ENCODE data around the gene COL1A2.

Gene COL1A2

DNA sequence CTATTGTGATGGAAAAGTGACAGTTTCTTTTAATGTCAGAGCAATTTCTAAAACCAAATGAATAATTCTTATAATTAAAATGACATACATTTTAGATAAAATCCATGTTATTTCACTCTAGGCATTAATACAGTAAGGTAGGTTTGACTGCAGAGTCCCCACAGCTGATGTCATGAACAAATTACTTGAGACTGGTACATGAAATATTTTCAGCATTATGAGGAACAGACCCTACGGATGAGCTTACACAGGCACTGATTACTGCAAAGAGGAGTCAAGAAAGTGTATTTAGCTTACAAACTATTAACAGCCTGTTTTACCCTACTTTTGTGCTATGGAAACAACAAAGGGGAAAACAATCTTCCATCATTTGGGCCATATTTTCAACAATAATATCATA, 8.9 kb downstream of the COL1A2 start:
- Histone ChIP-seq H2BK15ac (ENCODE audit: low read length) (no peak overlapping the region), H3K18ac (ENCODE audit: low read length) (no peak overlapping the region), H2BK5ac (ENCODE audit: low read length) (no peak overlapping the region), H2AK5ac (ENCODE audit: low read depth, low read length) (no peak overlapping the region), H3K4me1 (ENCODE audit: control insufficient read depth in 2 of 2, insufficient read depth in 1 of 2, low read depth in 1 of 2, low read length in 2 of 2) (no peaks in the 10 kb centered on the region), H4K8ac (ENCODE audit: low read depth, low read length) (no peak overlapping the region), H3K23ac (ENCODE audit: low read depth, low read length, poor library complexity) (no peak overlapping the region), H3K79me1 (ENCODE audit: low read depth, low read length) (no peaks in the 10 kb centered on the region), H3K36me3 (replicated peaks in 1 of 2; ENCODE audit: control insufficient read depth in 2 of 2, insufficient read depth in 2 of 2, low read length in 2 of 2) (peaks cover 0 to 9% of the 10 kb centered on the region in 2 donors), H3K4me2 (ENCODE audit: insufficient read depth, low read length, poor library complexity, severe bottlenecking) (no peak overlapping the region), H3K4me3 (ENCODE audit: low read length in 2 of 2) (no peak overlapping the region), H2AFZ (ENCODE audit: low read length) (no peak overlapping the region), H3K27ac (replicated peaks; ENCODE audit: low read length) (no peak overlapping the region), H3K9me3 (replicated peaks in 1 of 2; ENCODE audit: control insufficient read depth in 2 of 2, insufficient read depth in 1 of 2, low read depth in 1 of 2, low read length in 2 of 2) (no peaks in the 10 kb centered on the region), H3K9ac (ENCODE audit: low read depth, low read length, poor library complexity) (no peak overlapping the region), H2BK12ac (ENCODE audit: low read length) (no peak overlapping the region), H3K4ac (ENCODE audit: low read length) (no peak overlapping the region), H2BK120ac (ENCODE audit: low read depth, low read length) (no peak overlapping the region), H3K27me3 (ENCODE audit: control insufficient read depth in 3 of 3, insufficient read depth in 3 of 3, low read depth in 1 of 3, low read length in 3 of 3) (no peaks in the 10 kb centered on the region), H4K91ac (ENCODE audit: low read depth, low read length, poor library complexity) (no peak overlapping the region), H3K14ac (ENCODE audit: low read length) (no peak overlapping the region)
- DNase-seq (ENCODE audit: low spot score) = no peak
- WGBS, 2 donors (ENCODE audit: extremely low coverage in 2 of 2, insufficient read length in 2 of 2, insufficient replicate concordance in 1 of 2) = no CpG with 5 or more reads among the region's 1 CpG

DNA sequence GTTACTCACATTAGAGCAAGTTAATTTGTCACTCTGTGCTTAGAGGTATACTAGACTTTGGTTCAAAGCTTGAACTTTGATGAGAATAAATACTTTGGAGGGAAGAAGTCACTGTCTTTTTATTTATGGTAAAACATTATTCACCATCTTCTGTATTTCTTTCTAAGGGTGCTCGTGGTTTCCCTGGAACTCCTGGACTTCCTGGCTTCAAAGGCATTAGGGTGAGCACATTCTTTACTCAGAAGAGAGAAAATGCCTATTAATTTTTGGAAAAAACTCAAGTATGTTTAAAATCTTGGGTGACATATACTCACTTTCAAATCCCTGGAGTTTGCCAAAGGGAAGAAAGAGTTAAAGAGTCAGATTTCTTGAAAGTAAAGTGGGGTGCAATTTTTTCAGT, 10.8 kb downstream of the COL1A2 start:
- Histone ChIP-seq H3K27ac (replicated peaks; ENCODE audit: low read length) (no peak overlapping the region), H2AFZ (ENCODE audit: low read length) (no peak overlapping the region), H3K4me2 (ENCODE audit: insufficient read depth, low read length, poor library complexity, severe bottlenecking) (no peak overlapping the region), H3K9ac (ENCODE audit: low read depth, low read length, poor library complexity) (no peak overlapping the region), H4K8ac (ENCODE audit: low read depth, low read length) (no peak overlapping the region), H3K4me1 (ENCODE audit: control insufficient read depth in 2 of 2, insufficient read depth in 1 of 2, low read depth in 1 of 2, low read length in 2 of 2) (no peaks in the 10 kb centered on the region), H3K79me1 (ENCODE audit: low read depth, low read length) (no peaks in the 10 kb centered on the region), H3K4ac (ENCODE audit: low read length) (no peak overlapping the region), H2BK12ac (ENCODE audit: low read length) (no peak overlapping the region), H3K23ac (ENCODE audit: low read depth, low read length, poor library complexity) (no peak overlapping the region), H3K18ac (ENCODE audit: low read length) (no peak overlapping the region), H4K91ac (ENCODE audit: low read depth, low read length, poor library complexity) (no peak overlapping the region), H3K9me3 (replicated peaks in 1 of 2; ENCODE audit: control insufficient read depth in 2 of 2, insufficient read depth in 1 of 2, low read depth in 1 of 2, low read length in 2 of 2) (no peaks in the 10 kb centered on the region), H2BK120ac (ENCODE audit: low read depth, low read length) (no peak overlapping the region), H2AK5ac (ENCODE audit: low read depth, low read length) (no peak overlapping the region), H3K14ac (ENCODE audit: low read length) (no peak overlapping the region), H3K36me3 (replicated peaks in 1 of 2; ENCODE audit: control insufficient read depth in 2 of 2, insufficient read depth in 2 of 2, low read length in 2 of 2) (peaks cover 2 to 13% of the 10 kb centered on the region in 2 donors), H3K4me3 (ENCODE audit: low read length in 2 of 2) (no peak overlapping the region), H2BK5ac (ENCODE audit: low read length) (no peak overlapping the region), H3K27me3 (ENCODE audit: control insufficient read depth in 3 of 3, insufficient read depth in 3 of 3, low read depth in 1 of 3, low read length in 3 of 3) (no peaks in the 10 kb centered on the region), H2BK15ac (ENCODE audit: low read length) (no peak overlapping the region)
- WGBS, 2 donors (ENCODE audit: extremely low coverage in 2 of 2, insufficient read length in 2 of 2, insufficient replicate concordance in 1 of 2) = no CpG with 5 or more reads among the region's 1 CpG
- no peak for DNase-seq (ENCODE audit: low spot score)

DNA sequence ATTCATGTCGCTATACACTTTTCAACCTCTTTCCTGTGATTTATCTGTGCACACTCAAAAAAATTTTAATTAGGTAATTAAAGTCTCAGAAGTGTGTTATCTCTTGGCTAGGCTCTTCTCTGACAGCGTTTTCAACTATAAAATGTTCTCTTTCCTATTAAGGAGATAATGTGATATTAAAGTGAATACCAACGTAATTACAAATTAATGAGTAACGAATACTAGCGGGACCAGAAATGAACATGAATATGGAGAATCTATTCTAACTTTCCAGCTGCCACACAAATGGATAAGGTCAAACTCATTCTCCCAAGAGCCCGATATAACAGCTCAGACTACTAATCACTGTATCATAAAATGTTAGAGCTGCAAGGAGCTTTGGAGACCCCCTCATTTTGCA, 12.0 kb downstream of the COL1A2 start:
- Histone ChIP-seq H2AFZ (ENCODE audit: low read length) (no peak overlapping the region), H3K27ac (replicated peaks; ENCODE audit: low read length) (no peak overlapping the region), H3K4me2 (ENCODE audit: insufficient read depth, low read length, poor library complexity, severe bottlenecking) (no peak overlapping the region), H3K36me3 (replicated peaks in 1 of 2; ENCODE audit: control insufficient read depth in 2 of 2, insufficient read depth in 2 of 2, low read length in 2 of 2) (peaks cover 2 to 13% of the 10 kb centered on the region in 2 donors), H2BK12ac (ENCODE audit: low read length) (no peak overlapping the region), H3K9me3 (replicated peaks in 1 of 2; ENCODE audit: control insufficient read depth in 2 of 2, insufficient read depth in 1 of 2, low read depth in 1 of 2, low read length in 2 of 2) (no peaks in the 10 kb centered on the region), H2BK120ac (ENCODE audit: low read depth, low read length) (no peak overlapping the region), H4K8ac (ENCODE audit: low read depth, low read length) (no peak overlapping the region), H3K27me3 (ENCODE audit: control insufficient read depth in 3 of 3, insufficient read depth in 3 of 3, low read depth in 1 of 3, low read length in 3 of 3) (no peaks in the 10 kb centered on the region), H3K14ac (ENCODE audit: low read length) (no peak overlapping the region), H3K4me1 (ENCODE audit: control insufficient read depth in 2 of 2, insufficient read depth in 1 of 2, low read depth in 1 of 2, low read length in 2 of 2) (no peaks in the 10 kb centered on the region), H3K9ac (ENCODE audit: low read depth, low read length, poor library complexity) (no peak overlapping the region), H2AK5ac (ENCODE audit: low read depth, low read length) (no peak overlapping the region), H2BK5ac (ENCODE audit: low read length) (no peak overlapping the region), H3K4me3 (ENCODE audit: low read length in 2 of 2) (no peak overlapping the region), H3K79me1 (ENCODE audit: low read depth, low read length) (no peaks in the 10 kb centered on the region), H2BK15ac (ENCODE audit: low read length) (no peak overlapping the region), H3K4ac (ENCODE audit: low read length) (no peak overlapping the region), H3K18ac (ENCODE audit: low read length) (no peak overlapping the region), H4K91ac (ENCODE audit: low read depth, low read length, poor library complexity) (no peak overlapping the region), H3K23ac (ENCODE audit: low read depth, low read length, poor library complexity) (no peak overlapping the region)
- no peak for DNase-seq (ENCODE audit: low spot score)
- no CpG with 5 or more reads among the region's 6 CpGs for WGBS, 2 donors (ENCODE audit: extremely low coverage in 2 of 2, insufficient read length in 2 of 2, insufficient replicate concordance in 1 of 2)

DNA sequence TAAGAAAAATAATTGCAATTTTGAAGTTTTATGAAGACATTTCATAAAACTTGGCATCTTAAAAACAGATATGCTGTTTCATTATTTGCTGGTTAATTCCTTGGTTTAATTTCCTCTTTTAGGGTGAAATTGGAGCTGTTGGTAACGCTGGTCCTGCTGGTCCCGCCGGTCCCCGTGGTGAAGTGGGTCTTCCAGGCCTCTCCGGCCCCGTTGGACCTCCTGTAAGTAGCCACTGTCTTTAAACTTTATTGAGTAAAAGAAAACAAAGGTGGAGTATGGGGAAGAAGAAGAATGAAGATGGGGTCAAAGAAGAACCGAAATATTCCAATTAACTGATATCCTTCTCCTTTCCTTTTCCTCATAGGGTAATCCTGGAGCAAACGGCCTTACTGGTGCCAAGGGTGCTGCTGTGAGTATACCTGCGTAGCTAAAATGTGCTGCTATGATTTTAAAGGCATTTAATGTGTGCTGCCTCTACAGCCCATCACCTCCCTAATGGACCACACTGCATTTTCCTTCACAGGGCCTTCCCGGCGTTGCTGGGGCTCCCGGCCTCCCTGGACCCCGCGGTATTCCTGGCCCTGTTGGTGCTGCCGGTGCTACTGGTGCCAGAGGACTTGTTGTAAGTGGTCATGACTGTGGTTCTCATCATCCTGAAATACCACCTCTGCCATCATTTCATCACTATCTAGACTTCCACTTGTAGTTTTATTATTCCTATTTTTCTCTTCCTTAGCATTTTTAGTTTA, 14.7 kb downstream of the COL1A2 start:
- H4K91ac ChIP-seq (ENCODE audit: low read depth, low read length, poor library complexity) = no peak overlapping the region
- H2BK15ac ChIP-seq (ENCODE audit: low read length) = no peak overlapping the region
- H3K18ac ChIP-seq (ENCODE audit: low read length) = no peak overlapping the region
- H3K4me1 ChIP-seq (ENCODE audit: control insufficient read depth in 2 of 2, insufficient read depth in 1 of 2, low read depth in 1 of 2, low read length in 2 of 2) = no peaks in the 10 kb centered on the region
- H2BK12ac ChIP-seq (ENCODE audit: low read length) = no peak overlapping the region
- H3K23ac ChIP-seq (ENCODE audit: low read depth, low read length, poor library complexity) = no peak overlapping the region
- no peak overlapping the region for H3K27ac ChIP-seq (replicated peaks; ENCODE audit: low read length)
- H2BK5ac ChIP-seq (ENCODE audit: low read length) = no peak overlapping the region
- no peak overlapping the region for H2AFZ ChIP-seq (ENCODE audit: low read length)
- no peak overlapping the region for H3K9ac ChIP-seq (ENCODE audit: low read depth, low read length, poor library complexity)
- no peak overlapping the region for H2AK5ac ChIP-seq (ENCODE audit: low read depth, low read length)
- no CpG with 5 or more reads among the region's 15 CpGs for WGBS, 2 donors (ENCODE audit: extremely low coverage in 2 of 2, insufficient read length in 2 of 2, insufficient replicate concordance in 1 of 2)
- H4K8ac ChIP-seq (ENCODE audit: low read depth, low read length) = no peak overlapping the region
- no peaks in the 10 kb centered on the region for H3K9me3 ChIP-seq (replicated peaks in 1 of 2; ENCODE audit: control insufficient read depth in 2 of 2, insufficient read depth in 1 of 2, low read depth in 1 of 2, low read length in 2 of 2)
- H3K4me3 ChIP-seq (ENCODE audit: low read length in 2 of 2) = no peak overlapping the region
- DNase-seq (ENCODE audit: low spot score) = no peak
- no peak overlapping the region for H3K4me2 ChIP-seq (ENCODE audit: insufficient read depth, low read length, poor library complexity, severe bottlenecking)
- no peaks in the 10 kb centered on the region for H3K27me3 ChIP-seq (ENCODE audit: control insufficient read depth in 3 of 3, insufficient read depth in 3 of 3, low read depth in 1 of 3, low read length in 3 of 3)
- H3K4ac ChIP-seq (ENCODE audit: low read length) = no peak overlapping the region
- no peaks in the 10 kb centered on the region for H3K79me1 ChIP-seq (ENCODE audit: low read depth, low read length)
- peaks cover 7 to 21% of the 10 kb centered on the region in 2 donors for H3K36me3 ChIP-seq (replicated peaks in 1 of 2; ENCODE audit: control insufficient read depth in 2 of 2, insufficient read depth in 2 of 2, low read length in 2 of 2)
- no peak overlapping the region for H2BK120ac ChIP-seq (ENCODE audit: low read depth, low read length)
- H3K14ac ChIP-seq (ENCODE audit: low read length) = no peak overlapping the region

All from neuronal stem cell (in vitro differentiated cells).